HUES6 (cell line): ENCODE data around the gene NCK2.

ENCODE experiments used
- H3K27ac ChIP-seq: 2 replicates; pipeline ENCODE4 v1.7.0; 2013; ENCODE audit warnings: low read depth, mild to moderate bottlenecking, low read length, inconsistent platforms
- H3K27me3 ChIP-seq: 2 replicates; pipeline ENCODE4 v1.6.1; 2013; ENCODE audit warnings: low read length; ENCODE audit not compliant: control insufficient read depth, insufficient read depth
- H3K36me3 ChIP-seq: 2 replicates; pipeline ENCODE4 v1.6.1; 2013; ENCODE audit warnings: low read length; ENCODE audit not compliant: control insufficient read depth, insufficient read depth
- H3K4me1 ChIP-seq: 2 replicates; pipeline ENCODE4 v1.6.1; 2013; ENCODE audit warnings: low read length; ENCODE audit not compliant: control insufficient read depth, insufficient read depth
- H3K4me3 ChIP-seq: 2 replicates; pipeline ENCODE4 v1.5.1; 2013; ENCODE audit warnings: low read depth, low read length
- H3K9ac ChIP-seq: one replicate; pipeline ENCODE4 v1.6.1; 2013; ENCODE audit warnings: mild to moderate bottlenecking, low read length
- H3K9me3 ChIP-seq: 2 replicates; pipeline ENCODE4 v1.6.1; 2013; ENCODE audit warnings: low read depth, low read length; ENCODE audit not compliant: control insufficient read depth, insufficient read depth

NCK2 gene

GRCh38 chr2:105868060-105868459 is 123.3 kb downstream of the NCK2 start:
- no peaks in the 10 kb centered on the region for H3K9me3 ChIP-seq
- H3K36me3 ChIP-seq: no peaks in the 10 kb centered on the region

GRCh38 chr2:105869341-105869740 is 124.6 kb downstream of the NCK2 start:
- no peak overlapping the region for H3K9ac ChIP-seq
- H3K27me3 ChIP-seq: no peaks in the 10 kb centered on the region
- H3K4me3 ChIP-seq: no peak overlapping the region
- no peaks in the 10 kb centered on the region for H3K9me3 ChIP-seq
- H3K27ac ChIP-seq: no peak overlapping the region
- H3K4me1 ChIP-seq: peaks cover 28% of the 10 kb centered on the region
- H3K36me3 ChIP-seq: no peaks in the 10 kb centered on the region

More at GRCh38 chr2:105868060-105868459, 123.3 kb downstream of the NCK2 start:
- Histone ChIP-seq H3K9ac (no peak overlapping the region), H3K4me1 (peaks cover 21% of the 10 kb centered on the region; the same call in 1 of the 2 replicates), H3K27ac (no peak overlapping the region), H3K27me3 (no peaks in the 10 kb centered on the region), H3K4me3 (no peak overlapping the region)

GRCh38 chr2:105870062-105870461 is 125.3 kb downstream of the NCK2 start:
- Histone ChIP-seq H3K4me3 (no peak overlapping the region), H3K9me3 (no peaks in the 10 kb centered on the region), H3K27ac (no peak overlapping the region)

GRCh38 chr2:105870858-105871257 is 126.1 kb downstream of the NCK2 start:
- no peak overlapping the region for H3K9ac ChIP-seq
- H3K4me1 ChIP-seq: peaks cover 16% of the 10 kb centered on the region
- H3K36me3 ChIP-seq: no peaks in the 10 kb centered on the region
- H3K27ac ChIP-seq: no peak overlapping the region
- no peaks in the 10 kb centered on the region for H3K27me3 ChIP-seq
- H3K9me3 ChIP-seq: no peaks in the 10 kb centered on the region
- no peak overlapping the region for H3K4me3 ChIP-seq

More at GRCh38 chr2:105870062-105870461, 125.3 kb downstream of the NCK2 start:
- no peaks in the 10 kb centered on the region for H3K27me3 ChIP-seq
- peaks cover 21% of the 10 kb centered on the region for H3K4me1 ChIP-seq
- H3K9ac ChIP-seq: no peak overlapping the region
- no peaks in the 10 kb centered on the region for H3K36me3 ChIP-seq

- H3K4me1 ChIP-seq: peaks cover 12% of the 10 kb centered on the region
Observed at GRCh38 chr2:105872142-105872728, 127.5 kb downstream of the NCK2 start.

GRCh38 chr2:105872830-105873229 is 128.1 kb downstream of the NCK2 start:
- H3K4me1 ChIP-seq: peaks cover 12% of the 10 kb centered on the region
- no peaks in the 10 kb centered on the region for H3K36me3 ChIP-seq
- no peak overlapping the region for H3K9ac ChIP-seq
- no peak overlapping the region for H3K27ac ChIP-seq
- no peak overlapping the region for H3K4me3 ChIP-seq
- no peaks in the 10 kb centered on the region for H3K27me3 ChIP-seq
- no peaks in the 10 kb centered on the region for H3K9me3 ChIP-seq

More at GRCh38 chr2:105872142-105872728, 127.5 kb downstream of the NCK2 start:
- H3K4me3 ChIP-seq: no peak overlapping the region
- no peaks in the 10 kb centered on the region for H3K36me3 ChIP-seq
- H3K9ac ChIP-seq: no peak overlapping the region
- H3K27ac ChIP-seq: no peak overlapping the region
- H3K9me3 ChIP-seq: no peaks in the 10 kb centered on the region
- H3K27me3 ChIP-seq: no peaks in the 10 kb centered on the region

GRCh38 chr2:105873281-105873680 is 128.6 kb downstream of the NCK2 start:
- Histone ChIP-seq H3K4me1 (peaks cover 12% of the 10 kb centered on the region), H3K9me3 (no peaks in the 10 kb centered on the region), H3K27me3 (no peaks in the 10 kb centered on the region), H3K4me3 (no peak overlapping the region), H3K36me3 (peaks cover under 1% of the 10 kb centered on the region; the same call in 1 of the 2 replicates), H3K27ac (no peak overlapping the region), H3K9ac (no peak overlapping the region)

GRCh38 chr2:105873721-105874120 is 129.0 kb downstream of the NCK2 start:
- no peaks in the 10 kb centered on the region for H3K27me3 ChIP-seq
- H3K9ac ChIP-seq: no peak overlapping the region
- no peak overlapping the region for H3K4me3 ChIP-seq
- peaks cover 12% of the 10 kb centered on the region for H3K4me1 ChIP-seq
- no peaks in the 10 kb centered on the region for H3K9me3 ChIP-seq
- H3K36me3 ChIP-seq: peaks cover 4% of the 10 kb centered on the region; the same call in 1 of the 2 replicates
- H3K27ac ChIP-seq: no peak overlapping the region

- H3K36me3 ChIP-seq: peaks cover 4% of the 10 kb centered on the region; the same call in 1 of the 2 replicates
- H3K4me1 ChIP-seq: peaks cover 12% of the 10 kb centered on the region
Observed at GRCh38 chr2:105874466-105874865, 129.8 kb downstream of the NCK2 start.

GRCh38 chr2:105875241-105875640 is 130.5 kb downstream of the NCK2 start:
- H3K9ac ChIP-seq: no peak overlapping the region
- no peaks in the 10 kb centered on the region for H3K27me3 ChIP-seq
- no peaks in the 10 kb centered on the region for H3K9me3 ChIP-seq
- no peak overlapping the region for H3K4me3 ChIP-seq
- H3K27ac ChIP-seq: no peak overlapping the region
- H3K36me3 ChIP-seq: peaks cover 4% of the 10 kb centered on the region; the same call in 1 of the 2 replicates
- H3K4me1 ChIP-seq: peaks cover 9% of the 10 kb centered on the region

More at GRCh38 chr2:105874466-105874865, 129.8 kb downstream of the NCK2 start:
- H3K27me3 ChIP-seq: no peaks in the 10 kb centered on the region
- H3K9me3 ChIP-seq: no peaks in the 10 kb centered on the region
- no peak overlapping the region for H3K4me3 ChIP-seq
- H3K9ac ChIP-seq: no peak overlapping the region
- no peak overlapping the region for H3K27ac ChIP-seq

GRCh38 chr2:105876191-105876590 is 131.5 kb downstream of the NCK2 start:
- no peak overlapping the region for H3K4me3 ChIP-seq
- no peaks in the 10 kb centered on the region for H3K9me3 ChIP-seq
- peaks cover 9% of the 10 kb centered on the region for H3K4me1 ChIP-seq
- no peaks in the 10 kb centered on the region for H3K27me3 ChIP-seq
- H3K36me3 ChIP-seq: peaks cover 5% of the 10 kb centered on the region
- H3K9ac ChIP-seq: no peak overlapping the region
- H3K27ac ChIP-seq: no peak overlapping the region
